Occipital lobe (tissue), 2 donors: ENCODE results near the gene GATAD2A. TPM values are rescaled to one million over a fixed set of nuclear protein-coding genes. Genes with fewer than 3 reads are reported as not detected.
"Not testable (repeated sequence)": the region's sequence is repeated elsewhere in the genome, so short reads cannot be mapped to it uniquely, and the experiment has no call there.

ENCODE experiments used
- DNase-seq: peaks from one replicate; lab custom pipeline; 2025; lab: John Stamatoyannopoulos, UW
- total RNA-seq: library from RNA; depleted of rRNA; stranded (reverse); fragments of >200 nt; gene quantifications from one replicate; pipeline ENCODE4 v1.2.3, GENCODE V29; 2014

Gene GATAD2A
- total RNA-seq, 1 donor from 2014 or later = 14.2 TPM

DNA sequence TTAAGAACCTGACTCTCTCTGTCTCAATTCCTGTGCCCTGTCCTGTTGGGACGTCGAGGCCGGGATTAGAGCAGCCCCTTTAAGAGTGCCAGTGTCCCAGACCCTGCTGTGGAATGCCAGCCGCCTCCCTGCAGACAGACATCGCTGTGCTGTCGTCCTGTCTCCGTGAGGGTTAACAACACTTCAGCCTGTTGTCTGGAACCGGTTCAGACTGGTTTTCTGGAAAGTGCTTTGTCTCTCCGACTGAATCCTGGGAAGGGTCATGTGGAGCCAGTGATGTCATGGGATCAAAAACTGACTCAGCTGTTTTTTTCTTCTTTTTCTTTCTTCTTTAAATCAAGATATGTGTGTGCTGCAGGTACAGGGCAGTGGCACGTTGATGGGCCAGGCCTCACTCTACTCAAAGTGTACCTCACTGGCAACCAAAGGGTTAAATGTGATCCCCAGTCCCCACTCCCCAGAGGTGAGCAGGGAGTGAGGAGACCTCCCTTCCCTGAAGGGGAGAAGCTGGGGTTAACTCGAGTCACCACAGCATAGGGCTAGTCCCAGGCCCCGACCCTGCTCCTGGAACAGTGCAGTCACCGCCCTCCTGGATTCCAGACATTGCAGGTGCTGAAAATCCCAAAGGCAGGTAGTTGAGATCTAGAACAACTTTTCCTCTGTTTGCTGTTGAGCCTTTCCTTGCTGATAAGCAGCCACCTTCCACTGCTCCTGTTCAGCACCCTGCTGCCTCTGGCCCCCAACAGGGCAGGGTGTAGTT is 59.0 kb downstream of the GATAD2A start:
- DNase-seq = no peak

DNA sequence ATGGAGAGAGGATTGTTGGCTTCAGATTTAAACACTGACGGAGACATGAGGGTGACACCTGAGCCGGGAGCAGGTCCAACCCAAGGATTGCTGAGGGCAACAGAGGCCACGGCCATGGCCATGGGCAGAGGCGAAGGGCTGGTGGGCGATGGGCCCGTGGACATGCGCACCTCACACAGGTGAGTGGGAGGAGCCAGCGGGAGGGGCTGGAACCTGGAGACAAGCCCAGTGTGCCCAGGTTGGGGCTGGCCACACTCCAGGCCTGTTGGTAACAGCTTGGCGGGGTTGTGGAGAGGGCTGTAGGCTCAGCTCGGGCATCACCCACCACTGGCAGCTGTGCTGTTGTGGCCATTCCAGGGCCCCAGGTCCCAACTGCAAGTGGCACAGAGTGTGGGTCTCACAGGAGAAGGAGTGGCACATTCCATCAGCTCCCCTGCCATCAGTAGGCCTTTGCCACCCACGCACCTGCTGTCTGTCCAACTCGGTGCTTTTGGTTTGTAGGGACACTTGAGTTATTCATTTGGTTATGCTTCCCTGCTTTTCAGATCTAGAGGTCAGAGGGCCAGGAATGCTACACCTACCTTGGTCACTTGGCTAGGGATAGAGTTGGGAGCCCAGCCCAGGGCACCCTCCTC is 60.1 kb downstream of the GATAD2A start:
- no peak for DNase-seq

DNA sequence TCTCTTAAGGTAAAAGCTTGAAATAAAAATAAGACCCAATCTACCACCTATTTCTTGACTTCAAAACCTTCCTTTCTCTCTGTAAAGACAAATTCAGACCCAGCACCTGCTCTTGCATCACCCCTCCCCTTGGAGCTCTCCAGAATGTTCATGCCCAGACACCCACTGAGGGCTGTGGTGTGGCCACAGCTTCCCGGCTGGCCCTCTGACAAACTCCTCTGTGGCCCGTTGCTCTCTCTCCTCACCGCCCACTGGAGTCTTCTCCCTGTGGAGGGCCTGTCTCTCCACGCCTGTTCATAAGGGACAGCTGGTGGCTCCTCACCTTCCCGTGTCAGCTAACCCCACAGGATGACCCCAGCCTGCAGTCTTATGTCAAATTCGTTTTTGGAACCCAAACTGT is 60.7 kb downstream of the GATAD2A start:
- no peak for DNase-seq

DNA sequence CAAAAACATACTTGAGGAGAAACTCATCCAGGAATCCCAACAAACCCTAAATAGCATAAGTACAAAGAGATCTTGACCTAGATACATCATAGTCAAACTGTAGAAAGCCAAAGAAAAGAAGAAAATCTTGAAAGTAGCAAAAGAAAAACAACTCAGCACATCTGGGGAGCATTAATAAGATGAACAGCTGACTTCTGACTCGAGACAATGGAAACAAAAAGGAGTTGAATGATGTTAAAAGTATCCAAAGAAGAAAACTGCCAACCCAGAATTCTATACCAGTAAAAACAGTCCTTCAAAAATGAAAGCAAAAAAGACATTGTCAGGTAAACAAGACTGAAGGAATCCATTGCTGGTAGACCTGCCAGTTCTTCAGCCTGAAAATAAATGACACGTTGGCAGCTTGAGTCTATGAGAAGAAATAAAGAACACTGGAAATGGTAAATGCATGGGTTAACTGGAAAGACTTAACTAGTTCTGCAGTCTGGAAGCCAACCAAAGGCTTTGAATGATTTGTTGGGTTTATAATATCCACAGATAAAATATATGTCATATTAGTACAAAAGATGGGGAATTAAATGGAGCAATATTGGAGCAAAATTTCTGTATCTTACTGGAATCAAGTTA is 63.1 kb downstream of the GATAD2A start:
- no peak for DNase-seq

DNA sequence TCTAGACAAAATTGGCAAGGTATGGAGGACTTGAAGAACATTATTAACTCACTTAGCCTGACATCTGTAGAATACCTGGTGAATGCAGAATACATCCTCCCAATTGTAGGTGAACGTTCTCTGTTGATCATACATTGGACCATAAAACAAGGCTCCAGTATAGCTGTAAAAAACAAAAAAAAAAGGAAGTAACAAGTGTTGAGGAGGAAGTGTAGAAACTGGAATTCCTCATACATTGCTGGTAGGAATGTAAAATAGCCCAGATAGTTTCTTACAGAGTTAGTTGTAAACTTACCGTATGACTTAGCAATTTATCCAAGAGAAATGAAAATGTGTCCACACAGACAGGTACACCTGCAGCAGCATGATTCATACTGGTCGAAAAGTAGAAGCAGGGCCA is 65.1 kb downstream of the GATAD2A start:
- DNase-seq = no peak

DNA sequence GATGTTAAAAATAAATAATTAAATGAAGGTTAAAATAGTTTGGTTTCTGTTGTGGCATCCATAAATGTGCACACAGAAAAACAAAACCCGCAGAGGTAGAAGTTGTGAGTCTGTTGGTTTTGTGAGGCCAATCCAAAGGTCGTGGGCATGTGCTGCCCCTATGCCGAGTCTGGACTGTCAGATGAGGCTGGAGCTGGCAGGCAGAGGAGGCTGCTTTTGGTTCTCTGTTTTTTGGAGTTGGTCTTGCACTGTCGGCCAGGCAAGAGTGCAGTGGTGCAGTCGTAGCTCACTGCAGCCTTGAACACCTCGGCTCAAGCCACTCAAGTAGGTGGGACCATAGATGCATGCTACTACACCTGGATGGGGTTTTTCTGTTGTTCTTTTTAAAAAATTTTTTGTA is 66.2 kb downstream of the GATAD2A start:
- DNase-seq = no peak

DNA sequence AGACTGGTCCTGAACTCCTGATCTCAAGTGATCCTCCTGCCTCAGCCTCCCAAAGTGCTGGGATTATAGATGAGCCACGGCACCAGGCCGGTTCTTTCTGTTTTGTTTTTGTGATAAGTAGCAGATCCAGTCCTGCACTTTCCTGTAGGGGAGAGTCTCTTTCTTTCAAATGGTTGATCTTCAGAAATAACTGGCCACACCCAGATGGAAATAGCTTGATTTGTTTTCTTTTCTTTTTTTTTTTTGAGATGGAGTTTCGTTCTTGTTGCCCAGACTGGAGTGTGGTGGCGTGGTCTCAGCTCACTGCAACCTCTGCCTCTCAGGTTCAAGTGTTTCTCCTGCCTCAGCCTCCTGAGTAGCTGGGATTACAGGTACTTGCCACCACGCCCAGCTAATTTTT is 66.6 kb downstream of the GATAD2A start:
- not testable (repeated sequence) for DNase-seq

DNA sequence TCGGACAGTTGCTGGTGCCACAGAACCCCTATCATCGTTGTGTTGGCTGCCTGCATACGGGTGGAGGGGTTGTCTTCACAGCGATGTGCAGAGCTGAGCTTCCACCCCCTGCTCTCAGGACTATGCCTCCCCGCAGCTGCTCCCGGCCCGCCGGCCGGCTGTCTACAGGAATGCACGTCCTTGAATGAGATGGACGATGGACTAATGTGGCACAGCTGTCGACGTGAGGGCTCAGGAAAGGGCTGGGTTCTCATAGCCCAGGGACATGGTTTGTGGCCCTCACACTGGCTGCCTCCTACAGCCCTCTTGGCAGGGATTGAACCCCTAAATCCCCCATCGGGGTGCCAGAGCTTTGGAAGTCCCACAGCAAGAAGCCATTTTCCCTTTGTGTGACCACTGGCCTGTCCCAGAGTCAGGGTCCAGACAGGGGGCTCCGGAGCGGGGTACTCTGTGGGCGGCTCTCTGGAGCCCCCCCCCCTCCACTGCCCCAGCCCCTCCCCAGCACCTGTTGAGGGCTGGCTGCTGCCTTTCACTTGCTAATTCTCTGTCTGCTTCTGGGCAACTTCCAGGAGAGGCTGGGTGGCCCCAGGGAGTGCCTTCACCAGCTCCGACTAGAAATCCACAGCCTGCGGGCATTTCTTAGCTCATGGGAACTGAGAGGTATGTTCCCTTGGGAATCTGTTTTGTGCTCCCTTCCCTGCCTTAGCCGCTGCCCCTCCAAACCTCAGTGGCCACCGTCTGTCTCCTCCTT is 69.7 kb downstream of the GATAD2A start:
- no peak for DNase-seq

DNA sequence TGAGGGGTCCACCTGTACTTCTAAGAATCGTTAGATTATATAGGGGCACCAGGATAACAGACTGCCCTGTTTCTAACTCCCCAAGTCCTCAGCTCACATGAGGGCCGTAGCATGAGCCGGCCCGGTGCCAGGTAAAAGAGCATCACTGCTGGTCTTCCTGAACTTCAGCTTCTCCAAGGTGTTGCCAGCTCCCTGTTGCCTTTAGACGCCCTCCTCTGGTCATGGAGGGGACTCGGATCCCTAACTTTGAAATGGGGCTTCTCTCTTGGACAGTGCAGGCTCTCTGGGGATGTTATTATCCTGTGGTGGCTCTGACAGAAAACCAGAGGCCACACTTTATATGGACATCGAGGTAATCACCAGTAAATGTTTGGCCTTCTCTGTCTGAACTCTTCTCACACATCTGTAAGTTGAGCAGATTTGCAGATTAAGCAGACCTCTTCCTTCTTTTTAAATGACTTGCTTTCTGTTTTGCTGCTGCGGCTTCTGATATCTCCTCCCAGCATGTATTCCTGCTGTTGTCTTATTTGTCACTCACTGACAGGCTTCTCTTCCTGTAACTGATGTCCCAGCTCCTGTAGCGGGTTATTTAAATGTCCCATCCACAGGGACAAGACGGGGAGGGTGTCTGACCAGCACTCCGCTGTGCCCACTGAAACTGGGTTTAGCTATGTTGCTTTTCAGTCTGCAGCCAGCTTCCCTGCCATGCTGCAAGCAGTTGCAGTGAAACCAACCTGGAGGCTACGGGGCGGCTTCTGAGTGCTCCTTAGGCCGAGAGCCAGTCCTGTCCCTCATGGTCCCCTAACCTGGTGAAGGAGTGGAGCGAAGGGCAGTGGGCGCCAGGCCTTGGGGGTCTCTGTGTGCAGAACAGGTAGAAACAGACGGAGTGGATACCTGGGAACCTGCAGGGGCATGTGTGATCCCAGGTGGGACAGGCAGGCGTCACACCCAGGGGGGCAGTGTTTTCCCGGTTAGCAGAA is 70.7 kb downstream of the GATAD2A start:
- DNase-seq = no peak

DNA sequence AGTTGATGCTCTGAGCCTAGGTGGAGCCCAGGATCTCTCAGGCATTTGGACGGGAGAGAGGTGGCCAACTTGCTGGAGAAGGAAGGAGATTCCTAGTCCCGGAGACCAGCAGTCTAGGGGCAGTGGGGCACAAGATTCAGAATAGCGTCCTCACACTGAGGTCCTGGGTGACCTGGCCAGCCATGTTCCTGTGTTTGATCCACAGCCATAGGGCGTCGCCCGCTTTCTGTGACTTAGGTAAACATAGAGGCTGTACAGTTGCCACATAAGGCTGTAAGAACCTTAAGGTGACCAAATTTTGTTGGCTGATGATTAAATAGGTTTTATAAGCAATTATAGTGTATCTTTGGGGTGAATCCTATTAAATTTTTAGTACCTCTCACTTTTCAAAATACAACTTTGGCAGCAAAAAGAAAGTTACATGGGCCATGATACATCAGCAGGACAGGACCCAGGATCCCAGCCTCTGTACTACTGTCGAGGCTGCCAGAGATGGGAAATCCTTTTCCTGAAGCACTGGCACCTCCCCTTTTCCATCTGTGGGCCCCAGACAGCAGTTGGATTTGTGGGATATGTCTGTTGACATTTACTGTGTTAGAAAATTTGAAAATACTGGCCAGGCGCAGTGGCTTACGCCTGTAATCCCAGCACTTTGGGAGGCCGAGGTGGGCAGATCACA is 72.4 kb downstream of the GATAD2A start:
- no peak for DNase-seq

DNA sequence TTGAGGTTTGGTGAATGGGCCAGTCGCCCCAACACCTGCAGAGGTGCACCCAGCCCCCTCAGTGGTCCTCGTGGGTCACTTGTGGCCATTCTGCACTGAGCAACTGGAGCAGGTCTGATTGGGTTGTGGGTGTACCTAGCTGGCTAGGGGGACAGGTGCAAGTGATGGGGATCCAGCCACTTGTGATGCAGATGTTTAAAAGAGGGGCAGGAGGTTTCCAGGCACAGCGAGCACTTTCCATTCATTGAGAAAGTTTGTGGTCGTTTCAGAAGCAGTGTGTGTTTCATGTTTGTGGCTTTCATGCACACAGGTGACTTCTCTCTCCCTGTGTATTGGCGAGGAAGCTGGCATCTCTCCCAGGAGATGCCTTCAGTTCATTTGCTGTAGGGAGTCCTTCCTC is 75.2 kb downstream of the GATAD2A start:
- no peak for DNase-seq

DNA sequence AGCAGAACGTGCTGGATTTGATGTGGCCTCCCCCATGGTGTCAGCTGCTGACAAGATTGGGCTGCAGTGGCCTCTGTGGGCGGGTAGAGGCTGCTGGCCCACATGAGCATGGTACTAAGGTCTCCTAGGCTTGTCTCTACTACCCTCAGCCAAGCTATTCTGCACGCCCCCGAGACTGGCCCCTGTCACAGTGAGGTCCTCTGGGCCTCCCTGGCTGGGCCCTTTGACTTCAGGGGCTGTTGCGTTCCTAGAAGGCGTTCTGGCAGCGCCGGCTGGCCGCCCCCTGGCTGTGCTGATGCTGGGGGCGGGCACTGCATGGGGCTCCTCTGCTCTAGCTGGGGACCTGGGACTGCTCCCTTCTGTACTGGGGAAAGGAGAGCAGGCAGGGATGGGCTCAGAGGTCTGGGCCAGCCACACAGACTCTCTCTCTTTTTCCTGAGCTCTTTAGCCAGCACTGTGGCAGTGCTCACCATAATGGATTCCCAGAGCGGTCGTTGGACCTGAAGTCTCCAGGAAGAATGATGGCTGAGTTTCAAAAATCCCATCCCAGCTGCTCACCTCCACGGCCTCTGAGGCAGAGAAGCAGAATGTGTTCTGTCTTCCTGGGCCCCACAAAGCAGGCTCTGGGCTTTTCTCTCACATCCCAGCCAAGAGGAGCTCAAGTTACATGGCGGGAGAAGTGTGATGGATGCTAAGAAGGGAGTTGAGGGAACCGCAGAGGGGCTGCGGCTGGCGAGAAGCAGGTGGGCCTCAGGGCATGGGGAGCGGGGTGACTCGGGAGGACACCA is 77.5 kb downstream of the GATAD2A start:
- DNase-seq = no peak

DNA sequence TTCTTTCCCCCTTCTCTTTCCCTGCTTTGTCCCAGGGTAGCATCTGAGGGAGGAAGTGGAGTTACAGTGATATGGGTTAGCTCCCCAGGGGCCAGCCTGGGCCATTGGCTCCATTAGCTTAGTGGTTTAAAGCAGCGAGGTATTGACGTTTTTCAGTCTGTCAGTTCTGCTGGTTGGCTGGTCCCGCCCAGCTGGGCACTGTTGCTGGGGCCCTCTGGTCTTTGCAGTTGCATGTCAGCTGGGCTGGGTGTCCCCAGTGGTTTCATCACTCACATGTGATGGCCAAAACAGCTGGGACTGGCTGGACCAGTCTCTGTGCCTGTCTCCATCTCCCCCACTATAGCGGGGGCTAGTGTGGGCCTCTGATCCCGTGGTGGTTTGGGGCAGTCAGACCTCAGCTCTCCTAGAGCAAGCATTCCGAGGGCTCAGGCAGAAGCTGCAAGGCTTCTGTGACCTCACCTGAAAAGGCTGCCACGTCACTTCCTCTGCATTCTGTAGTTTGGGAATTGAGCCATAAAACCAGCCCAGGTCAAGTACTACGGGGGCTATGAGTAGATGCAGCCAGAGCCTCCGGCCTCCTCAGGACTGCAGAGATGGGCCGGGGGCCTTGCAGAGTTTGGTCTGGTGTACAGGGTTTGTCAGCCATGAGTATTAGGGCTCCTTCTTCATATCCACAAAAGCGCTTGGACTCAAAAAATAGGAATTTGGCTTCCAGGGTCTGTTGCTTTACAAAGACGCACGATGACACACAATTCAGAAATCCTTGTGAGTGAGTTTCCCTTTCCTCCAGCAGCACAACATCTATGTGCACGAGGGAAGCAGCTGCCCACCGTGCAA is 79.9 kb downstream of the GATAD2A start:
- DNase-seq = no peak

DNA sequence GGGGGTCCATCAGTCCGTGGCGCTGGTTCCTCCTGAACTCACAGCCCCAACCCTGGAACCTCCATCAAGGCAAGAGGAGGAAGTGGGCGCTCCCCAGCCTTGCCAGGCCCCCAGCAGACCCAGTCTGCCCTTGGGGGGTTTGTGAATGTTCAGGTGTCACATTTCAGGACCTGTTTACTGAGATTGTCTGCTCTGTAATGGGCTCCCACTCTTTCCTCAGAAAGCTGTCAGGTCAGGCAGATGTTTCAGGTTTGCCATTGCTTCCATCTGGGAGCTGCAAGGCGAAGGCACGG is 80.5 kb downstream of the GATAD2A start:
- DNase-seq = no peak

DNA sequence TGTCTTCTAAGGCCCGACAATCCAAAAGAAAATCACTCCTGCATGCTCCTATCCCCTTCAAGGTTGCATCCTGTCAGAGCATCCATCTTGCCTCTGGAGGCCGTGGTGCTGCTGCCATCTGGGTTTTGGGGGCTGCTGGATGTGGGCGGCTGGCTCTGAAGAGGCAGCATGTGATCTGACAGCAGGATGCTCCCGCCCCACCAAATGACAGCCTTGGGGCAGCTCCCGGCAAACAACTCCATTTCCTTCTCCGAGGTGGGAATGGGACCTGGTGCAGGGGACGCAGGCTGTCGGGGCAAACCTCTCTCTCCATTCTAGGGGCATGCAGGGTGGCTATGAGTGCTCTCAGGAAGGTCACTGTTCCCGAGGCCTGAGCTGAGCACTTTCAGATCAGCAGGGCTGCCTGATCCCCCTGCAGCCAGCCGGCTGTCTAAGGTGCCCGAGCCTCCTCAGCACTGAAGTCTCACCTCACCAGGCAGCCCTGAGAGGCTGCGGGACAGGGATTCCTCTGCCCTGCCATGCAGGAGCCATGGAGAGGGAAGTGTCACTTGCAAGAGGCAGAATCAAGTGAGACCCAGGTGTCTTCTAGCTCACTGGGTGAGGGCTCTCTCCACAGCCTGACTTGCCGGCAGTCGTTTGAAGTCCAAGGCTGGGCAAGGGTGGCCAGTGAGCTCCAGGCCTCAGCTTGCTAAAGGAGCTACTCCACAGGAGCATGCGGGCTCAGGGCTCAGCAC is 81.0 kb downstream of the GATAD2A start:
- DNase-seq = no peak

DNA sequence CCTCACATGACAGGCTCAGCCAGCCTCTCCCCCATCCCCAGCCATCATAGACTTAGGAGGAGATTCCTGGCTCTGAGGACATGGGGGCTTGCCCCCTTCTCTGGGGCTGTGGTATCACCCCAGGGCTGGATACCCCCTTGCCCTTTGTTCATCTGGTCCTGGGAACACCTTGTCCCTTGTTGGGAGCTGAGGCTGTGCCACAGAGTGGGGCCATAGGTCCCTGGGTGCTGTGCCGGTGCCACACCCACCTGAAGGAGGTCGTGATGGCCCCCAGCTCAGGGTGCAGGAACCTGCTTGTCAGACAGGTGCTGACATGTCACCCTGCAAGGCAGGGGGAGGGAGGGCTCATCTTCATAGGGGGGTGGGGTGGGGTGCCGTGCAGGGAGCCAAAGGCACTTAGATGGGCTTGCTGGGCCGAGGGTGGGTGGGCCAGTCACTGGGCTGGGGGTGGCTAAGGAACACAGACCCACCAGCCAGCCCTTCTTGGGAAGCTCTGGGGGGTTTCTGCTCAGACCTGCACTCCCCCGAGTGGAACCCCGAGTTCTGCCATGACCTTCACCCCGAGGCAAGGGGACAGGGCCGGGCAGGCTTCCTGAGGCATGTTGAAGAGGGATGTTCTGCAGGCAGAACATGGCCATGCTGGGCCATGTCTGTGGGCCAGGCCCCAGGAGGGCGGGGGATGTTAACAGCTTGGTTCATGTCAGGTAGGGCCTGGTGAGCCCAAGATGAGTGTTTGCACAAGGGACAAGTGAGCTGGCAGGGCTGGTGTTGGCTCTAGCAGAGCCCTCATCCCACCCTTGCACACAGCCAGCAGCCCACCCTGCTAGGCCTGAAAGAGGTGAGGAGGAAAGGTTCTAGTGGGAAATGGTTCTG is 81.8 kb downstream of the GATAD2A start:
- no peak for DNase-seq
